Measurements from ENCODE around the gene TFE3.

The TFE3 gene

GRCh38 chrX:49059681-49060085 lies 16.5 kb upstream of the TFE3 start:
- DNase-seq = no peak

GRCh38 chrX:49059201-49059600 lies 16.0 kb upstream of the TFE3 start:
- no peak for DNase-seq

GRCh38 chrX:49058794-49059193 lies 15.6 kb upstream of the TFE3 start, which contains the start of gene CCDC120:
TSS of gene CCDC120 (plus strand) at chrX:49058999. CDS start at chrX:49062042, 3,043 bp downstream.
- DNase-seq = no peak

GRCh38 chrX:49054073-49054762 lies 11.1 kb upstream of the TFE3 start:
- DNase-seq = no peak

DNA sequence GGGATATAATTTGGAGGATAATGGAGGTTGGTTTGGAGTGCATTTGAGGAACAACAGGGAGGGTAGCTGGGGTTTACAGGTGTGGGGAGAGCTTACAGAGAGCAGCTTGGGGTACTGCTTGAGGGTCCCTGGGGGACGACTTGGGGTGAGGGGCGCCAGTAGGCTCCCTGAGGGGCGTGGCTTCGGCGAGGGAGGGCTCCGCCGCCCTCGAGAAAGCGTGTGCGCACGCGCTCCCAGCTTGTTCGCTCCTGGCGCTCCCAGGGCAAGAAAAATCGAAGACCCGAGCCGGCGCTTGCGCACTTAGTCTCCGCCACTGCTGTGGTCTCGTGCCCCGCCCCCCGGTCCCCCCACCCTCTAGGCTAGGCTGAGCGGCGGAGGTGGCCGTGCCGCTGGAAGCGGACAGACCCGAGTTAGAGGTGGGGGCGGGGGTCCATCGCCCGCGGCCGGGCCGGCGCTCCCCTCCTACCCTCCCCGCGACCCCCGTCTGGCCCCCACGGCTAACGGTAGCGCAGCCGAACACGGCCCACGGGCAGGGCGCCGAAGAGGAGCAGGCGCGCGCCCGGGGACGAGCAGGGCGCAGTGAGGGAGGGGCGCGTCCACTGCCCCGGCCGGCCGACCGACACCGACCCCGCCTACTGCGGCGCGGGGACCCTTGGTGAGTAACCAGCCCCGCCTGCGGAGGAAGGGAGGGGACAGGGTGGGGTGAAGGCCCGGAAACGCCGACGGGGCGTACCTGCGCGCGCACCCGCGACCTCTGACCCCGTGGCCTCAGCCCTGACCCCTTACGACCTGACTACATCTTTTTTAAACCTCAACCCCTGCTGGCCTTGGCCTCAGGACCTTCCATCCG lies 10.3 kb upstream of the TFE3 start:
- DNase-seq = peak; percentile 66

GRCh38 chrX:49043987-49044281 lies 777 bp upstream of the TFE3 start:
- no peak for DNase-seq

DNA sequence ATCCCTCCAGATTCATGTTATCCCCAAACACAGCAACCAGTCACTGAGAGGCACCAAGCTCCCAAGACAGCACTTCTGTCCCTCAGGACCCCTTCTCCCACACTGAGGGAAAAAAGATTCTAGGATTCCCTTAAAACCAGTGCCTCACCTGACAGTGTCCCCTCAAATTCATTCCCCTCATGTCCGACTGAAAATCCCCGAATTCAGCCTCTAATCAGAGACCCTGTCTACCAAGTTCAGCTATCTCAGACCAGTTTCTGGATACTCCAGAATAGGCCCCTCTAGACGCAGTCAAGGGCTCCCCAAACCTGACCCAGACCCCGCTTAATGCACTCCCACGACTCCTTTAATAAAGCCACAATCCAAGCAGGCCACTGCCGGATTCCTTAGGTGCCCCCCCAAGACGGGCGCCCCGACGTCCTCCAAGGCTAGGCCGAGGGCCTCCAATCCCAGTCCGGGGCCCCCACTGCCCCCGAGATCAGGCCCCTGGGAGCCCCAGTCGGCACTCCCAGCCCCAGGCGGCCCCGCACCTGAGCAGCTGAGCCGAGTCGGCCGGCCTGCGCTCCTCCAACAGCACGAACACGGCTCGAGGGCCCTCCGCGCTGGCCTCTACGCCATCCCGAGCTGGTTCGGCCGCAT lies 457 bp downstream of the TFE3 start:
- no peak for DNase-seq

DNA sequence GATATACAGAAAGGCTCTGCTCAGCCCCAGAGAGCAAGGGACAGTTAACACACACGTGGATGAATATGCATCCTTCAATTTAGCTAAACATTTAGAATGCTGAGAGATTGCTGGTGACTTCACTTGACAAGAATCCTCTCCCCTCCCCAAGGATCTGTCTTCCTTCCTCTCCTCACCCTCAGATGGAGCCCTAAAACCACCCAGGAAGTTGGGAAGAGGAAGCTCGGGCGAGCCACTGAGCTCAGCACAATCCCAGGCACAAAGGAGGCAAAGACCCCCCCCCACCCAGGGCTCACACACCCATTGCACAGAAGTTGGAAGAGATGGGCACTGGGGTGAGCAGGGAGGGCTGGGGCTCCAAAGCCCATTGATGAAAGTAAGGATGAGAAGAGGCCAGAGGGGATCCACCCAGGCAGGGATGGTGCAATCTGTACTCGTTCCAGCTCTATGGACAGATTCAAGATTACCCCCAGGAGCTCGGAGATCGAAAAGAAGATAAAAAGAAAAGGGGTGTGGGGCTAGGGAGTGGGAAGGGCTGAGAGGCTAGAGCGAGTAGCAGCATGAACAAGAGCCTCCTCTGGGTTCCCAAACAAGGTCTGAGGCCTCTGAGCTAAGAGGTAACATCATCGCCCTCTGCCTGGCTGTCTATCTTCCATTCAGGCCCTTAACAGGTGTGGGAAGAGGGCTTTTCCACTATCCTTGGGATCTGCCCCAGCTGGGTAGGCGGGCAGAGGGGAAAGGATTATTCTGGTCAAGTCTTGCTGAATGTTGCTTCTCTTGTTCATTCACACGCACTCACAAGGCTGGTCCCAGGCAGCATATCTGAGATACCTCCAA lies 1.2 kb downstream of the TFE3 start:
- no peak for DNase-seq

GRCh38 chrX:49040376-49040955 lies 2.7 kb downstream of the TFE3 start:
- DNase-seq = no peak

GRCh38 chrX:49039598-49040375 lies 3.4 kb downstream of the TFE3 start:
- peak; percentile 44 for DNase-seq

- DNase-seq = no peak
Measured at GRCh38 chrX:49037883-49038475, 5.2 kb downstream of the TFE3 start.

GRCh38 chrX:49030283-49030682 lies 12.9 kb downstream of the TFE3 start:
- no peak for DNase-seq

DNA sequence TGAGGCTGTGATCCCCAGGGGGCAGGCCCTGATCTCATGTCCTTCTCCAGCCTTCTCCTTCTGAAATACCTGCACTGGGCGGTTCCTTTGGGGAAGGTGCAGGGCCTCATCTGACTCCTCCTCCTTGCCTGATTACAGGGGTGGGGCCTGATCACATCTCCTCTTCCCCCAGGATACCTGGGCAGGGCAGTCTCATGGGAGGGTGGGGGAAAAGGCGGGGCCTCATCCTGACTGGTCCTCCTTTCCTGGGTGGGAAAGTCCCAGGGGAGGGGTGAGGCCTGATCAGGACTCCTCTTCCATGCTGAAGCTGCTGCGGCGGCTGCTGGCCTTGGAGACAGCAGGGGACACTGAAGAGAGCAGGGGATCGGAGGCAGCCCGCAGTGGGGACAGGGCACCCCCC lies 13.3 kb downstream of the TFE3 start:
- no peak for DNase-seq

- no peak for DNase-seq
Measured at GRCh38 chrX:49019599-49020249, 23.4 kb downstream of the TFE3 start.

- DNase-seq = no peak
Measured at GRCh38 chrX:49019050-49019449, 24.1 kb downstream of the TFE3 start.

DNA sequence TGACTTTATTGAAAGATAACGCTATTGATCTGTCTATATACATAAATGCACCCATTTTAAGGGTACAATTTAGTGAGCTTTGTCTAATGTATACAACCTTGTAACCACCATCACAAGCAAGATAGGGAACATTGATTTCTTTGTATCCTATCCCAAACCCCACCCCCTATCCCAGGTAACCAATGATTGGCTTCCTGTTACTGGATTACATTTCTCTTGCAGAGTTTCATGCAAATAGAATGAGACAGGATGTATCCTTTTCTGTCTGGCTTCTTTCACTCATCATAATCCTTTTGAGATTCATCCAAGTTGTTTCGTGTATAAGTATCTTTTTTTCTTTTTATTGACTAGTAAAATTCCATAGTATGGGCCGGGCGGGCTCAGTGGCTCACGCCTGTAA lies 39.5 kb downstream of the TFE3 start:
- no peak for DNase-seq

DNA sequence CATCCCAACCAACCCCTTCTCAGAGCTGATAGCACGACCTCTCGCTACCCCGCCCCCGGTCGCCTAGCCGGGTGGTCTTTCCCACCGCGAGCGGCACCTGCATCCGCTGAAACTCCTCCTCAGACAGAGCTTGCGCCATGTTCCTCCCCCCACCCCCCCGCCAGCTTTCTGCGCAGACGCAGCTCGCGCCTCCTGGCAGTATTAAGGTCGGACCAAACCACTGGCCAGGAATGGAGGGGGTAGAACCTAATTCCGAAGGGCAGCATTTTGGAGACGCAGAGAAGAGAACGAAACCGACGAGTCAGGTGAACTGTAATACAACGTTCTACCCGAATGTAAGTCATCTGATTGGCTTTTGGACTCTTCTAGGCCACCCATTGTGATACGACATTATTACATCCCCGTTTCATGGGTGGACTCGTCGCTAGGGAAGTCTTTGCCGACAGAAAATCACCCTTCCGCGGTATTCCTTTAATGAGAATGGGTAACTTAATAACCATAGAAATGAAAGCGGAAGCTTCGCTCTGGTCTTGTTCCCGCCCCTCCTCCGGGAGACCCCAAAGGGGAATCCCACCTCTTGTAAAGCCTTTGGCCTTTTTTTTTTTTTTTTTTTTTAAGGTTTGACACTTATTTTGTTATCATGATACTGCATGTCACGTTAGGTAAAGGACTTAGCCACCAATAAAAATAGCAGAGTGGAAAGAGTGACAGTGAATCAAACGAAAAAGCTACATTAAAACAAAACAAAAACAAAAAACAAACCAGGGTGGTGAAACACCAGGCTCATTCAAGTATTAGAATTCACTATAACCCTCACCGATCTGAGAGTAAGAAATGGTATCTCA lies 40.8 kb downstream of the TFE3 start, which contains the start of gene GRIPAP1:
GRIPAP1 (minus strand) TSS at position 174 of the 845 bp plus-strand sequence; CDS start at position 139, 35 bp downstream.
- DNase-seq = peak; percentile 72

DNA sequence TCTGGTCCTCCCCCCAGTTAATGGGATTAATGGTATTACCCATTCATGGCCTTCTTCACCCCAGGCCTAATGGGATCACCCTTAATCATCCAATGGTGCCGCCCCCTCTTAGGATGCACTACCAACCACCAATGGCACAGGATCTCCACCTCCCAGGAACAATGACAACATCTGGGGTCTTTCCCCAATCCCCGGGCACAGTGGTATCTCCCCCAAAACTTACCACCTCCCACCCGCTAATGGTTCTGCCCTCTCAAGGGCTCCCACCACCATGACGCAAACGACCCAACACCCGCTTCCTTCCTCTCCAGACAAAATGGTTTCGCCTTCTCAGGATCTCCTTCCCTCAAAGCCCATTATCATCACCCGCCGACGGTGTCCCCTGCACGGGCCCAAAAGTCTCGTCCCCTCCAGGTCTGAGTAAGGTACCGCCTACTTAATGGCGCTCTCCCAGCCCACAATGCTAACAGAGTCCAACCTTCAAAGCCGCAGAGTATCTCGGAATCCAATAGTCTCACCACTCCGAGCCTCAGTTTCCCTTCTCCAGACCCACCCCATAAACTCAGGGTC lies 41.6 kb downstream of the TFE3 start:
- peak; percentile 54 for DNase-seq

DNA sequence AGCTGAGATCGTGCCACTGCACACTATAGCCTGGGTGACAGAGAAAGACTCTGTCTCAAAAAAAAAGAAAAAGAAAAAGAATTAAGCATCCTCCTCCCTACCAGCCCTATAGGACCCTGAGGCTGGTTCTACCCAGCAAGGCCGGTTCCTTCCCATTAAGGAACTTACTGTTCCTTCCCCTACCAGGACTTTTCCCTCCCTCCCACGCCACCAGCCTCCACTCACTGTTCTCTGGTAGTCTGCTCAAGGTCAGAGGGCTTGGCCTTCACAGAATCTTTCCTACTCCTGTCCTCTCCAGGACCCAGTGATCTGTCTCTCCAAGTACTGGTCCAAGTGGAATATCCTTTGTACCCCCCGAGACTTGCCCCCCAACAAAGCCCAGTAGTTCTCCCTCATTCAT lies 42.5 kb downstream of the TFE3 start:
- DNase-seq = no peak
